HG02798 (cell line): ENCODE results near the gene GALT.

ENCODE experiments used
- ATAC-seq: cut with Tn5 transposase; IDR thresholded peaks from one replicate; pipeline ENCODE4 v1.9.1; 2021; ENCODE audit warnings: mild to moderate bottlenecking; ENCODE audit not compliant: unreplicated experiment, poor library complexity

GALT gene

DNA sequence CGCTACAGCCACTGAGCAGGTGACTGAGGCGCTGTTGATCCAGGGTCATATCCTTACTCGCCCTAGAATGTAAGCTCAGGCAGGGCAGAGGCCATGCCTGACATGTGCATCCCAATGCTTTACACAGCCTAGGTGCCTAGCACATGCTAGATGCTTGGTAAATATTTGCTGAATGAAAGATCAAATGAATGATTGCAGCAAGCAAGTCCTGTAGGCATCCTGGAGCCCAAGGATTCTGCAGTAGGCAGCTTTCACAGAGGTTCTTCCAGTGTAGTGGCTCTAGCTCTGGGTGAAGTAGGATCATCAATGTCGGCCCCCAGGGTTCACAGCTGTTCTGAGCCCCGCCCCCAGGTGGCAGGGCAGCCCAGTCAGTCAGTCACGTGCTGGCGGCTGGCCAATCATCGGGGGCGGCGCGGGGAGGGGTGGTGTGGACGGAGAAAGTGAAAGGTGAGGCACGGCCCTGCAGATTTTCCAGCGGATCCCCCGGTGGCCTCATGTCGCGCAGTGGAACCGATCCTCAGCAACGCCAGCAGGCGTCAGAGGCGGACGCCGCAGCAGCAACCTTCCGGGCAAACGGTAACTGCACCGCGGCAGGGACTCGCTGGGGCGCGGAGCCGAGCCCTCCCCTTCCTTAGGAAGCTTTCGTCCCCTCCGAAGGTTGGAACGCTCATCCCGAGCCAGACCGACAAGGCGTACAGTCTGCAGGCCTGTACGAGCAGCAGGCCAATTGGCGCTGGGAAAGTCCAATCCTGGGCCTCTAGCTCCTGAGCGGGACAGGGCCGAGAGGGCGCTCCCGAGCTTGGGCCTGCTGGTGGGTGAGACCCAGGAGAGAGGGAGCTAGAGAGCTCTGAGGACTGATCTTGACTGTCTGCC, at the start of gene GALT:
GALT (plus strand) TSS at position 465 of the 873 bp plus-strand sequence; CDS start at position 495, 30 bp downstream.
- peak; percentile 92 for ATAC-seq

DNA sequence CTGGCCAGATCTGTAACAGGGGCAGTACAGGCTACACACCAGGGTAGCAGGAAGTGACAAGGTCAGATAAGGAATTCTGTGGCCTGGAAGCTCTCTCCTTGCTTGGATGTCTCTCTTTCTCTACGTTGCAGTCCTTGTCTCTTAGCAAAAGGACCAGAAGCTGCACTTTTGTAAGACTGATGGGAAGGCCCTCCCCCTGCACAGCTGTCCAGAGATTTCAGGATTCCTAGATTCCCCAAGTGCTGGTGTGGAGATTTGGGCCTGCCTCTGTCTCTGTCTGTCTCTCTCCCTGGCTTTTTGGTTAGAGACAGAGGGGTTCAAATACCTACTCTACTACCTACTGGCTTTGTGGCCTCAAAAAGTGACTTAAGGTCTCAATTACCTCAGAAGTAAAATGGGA, 46.9 kb upstream of the GALT start:
- ATAC-seq = no peak

DNA sequence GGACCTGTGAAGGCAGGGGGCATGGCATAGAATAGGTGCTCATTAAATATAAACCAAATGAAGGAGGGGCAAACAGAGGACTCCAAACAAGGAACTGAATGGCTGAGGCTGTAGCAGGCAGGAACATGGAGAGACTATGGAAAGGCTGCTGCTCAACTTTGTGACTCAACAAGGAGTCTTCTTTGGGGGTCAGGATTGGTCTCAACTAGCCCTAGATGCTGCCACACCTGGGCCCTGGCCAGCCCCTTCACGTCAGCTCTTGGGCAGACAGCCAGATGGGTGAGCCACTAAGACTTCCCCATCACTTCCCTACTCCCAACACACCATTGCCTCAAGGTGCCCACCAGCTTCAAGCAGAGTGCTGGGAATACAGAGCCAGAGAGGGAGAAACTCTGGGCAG, 45.6 kb upstream of the GALT start:
- no peak for ATAC-seq

DNA sequence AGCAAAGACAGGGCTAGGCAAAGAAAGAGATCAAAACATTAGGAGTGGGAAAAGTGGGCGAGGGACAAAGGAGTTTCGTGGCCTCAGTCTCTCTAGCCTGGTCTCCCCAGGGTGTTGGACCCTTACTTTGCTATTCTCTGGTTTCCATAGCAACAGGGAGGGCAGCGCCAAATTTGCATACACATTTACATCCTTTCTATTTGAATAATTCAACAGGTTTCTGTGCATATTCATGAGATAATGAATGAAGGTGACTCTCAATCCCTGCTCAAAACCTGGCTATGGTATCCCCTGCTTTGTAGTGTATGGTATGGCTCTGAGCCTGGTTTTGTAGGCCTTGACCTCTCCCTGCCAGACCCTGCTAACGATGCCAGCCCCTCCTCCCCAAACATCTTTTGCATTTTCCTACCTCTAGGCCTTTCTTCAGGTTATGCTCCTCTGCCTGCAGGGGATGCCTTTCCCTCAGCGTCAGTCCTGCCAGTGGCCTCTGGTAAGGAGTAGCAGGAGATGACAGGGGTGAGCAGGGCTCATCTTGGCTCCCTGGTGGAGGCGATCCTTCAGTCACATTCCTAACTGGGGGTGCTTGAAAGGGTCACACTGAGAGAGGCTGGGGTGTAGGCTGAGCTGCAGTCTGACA, 44.4 kb upstream of the GALT start:
- no peak for ATAC-seq

DNA sequence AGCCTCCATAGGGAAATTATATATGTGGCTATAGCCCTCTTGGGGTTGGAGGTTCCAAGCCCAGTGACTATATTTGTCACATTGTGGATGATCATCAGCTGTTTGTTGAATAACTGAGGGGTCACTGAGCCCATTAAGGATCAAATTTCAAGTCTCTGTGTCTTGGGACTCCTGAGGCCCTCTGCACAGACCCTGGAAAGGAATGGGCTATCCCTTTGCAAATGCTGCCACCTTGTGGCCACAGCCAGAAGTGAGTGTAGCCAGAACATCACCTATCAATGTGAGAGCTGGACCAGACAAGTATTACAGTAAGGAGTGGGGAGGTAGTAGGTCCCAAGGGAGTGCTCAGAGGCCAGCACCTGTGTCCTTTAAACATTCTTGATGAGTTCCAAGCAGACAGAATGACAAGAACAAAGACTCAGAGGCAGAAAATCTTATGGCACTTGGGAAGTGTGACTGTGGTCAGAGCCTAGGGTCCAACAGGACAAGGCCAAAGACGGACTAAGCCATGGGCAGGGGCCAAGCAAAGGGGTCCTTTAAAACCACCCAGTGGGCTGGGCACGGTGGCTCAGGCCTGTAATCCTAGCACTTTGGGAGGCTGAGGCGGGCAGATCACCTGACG, 42.8 kb upstream of the GALT start:
- peak; percentile 80 for ATAC-seq

DNA sequence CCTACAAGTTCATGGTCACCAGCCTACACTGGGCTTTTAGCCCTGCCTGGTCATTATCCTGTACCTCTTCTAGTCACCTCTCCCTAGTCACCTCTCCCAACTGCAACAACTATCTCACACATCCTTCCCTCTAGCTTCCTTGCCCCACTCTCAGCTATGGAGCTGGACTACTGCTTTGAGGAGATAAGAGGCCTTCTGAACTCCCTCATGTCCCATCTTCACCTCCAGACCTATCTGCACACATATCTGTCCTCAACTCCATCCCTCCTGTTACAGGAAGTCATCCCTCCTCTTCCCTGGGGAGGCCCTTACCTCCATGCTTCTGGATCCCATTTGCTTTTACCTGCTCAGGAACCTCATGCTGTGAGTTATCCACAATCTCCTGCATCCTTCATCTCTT, 40.3 kb upstream of the GALT start:
- no peak for ATAC-seq

DNA sequence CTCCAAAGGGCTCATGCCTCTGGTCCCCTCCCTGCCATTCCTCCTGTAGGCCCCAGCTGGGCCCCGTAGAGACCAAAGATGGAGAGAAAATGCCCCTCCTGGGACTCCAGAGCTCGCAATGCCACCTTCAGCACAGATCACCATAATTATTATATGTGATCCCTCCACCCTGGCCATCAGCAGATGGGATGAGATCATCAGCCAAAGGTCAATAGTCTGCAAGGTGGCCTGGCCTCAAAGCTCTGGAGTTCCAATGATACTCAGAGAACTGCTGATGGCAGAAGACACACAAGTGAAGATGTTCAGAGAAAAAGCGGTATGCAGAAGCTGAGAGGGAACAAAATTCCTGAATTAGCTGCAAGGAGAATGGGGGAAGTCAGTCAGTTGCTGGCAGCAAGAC, 39.6 kb upstream of the GALT start:
- no peak for ATAC-seq

DNA sequence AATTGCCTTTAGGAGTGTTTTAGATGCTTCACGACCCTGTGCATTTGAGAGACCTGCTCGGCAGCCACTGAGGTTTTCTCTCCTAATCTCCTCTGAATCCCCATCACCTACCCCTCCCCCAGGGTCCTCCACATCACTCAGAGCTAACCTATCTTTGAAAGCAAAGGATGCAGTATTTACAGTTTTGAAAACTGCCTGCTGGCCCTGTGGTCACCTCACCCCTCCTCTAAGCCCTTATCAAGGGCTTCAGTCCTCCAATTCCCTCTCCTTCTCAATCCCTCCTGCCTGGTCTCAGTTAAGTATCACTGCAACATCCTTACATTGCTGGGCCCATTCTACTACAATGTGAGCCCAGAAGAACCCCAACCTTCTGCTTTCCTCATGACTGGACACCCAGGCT, 39.1 kb upstream of the GALT start:
- no peak for ATAC-seq

DNA sequence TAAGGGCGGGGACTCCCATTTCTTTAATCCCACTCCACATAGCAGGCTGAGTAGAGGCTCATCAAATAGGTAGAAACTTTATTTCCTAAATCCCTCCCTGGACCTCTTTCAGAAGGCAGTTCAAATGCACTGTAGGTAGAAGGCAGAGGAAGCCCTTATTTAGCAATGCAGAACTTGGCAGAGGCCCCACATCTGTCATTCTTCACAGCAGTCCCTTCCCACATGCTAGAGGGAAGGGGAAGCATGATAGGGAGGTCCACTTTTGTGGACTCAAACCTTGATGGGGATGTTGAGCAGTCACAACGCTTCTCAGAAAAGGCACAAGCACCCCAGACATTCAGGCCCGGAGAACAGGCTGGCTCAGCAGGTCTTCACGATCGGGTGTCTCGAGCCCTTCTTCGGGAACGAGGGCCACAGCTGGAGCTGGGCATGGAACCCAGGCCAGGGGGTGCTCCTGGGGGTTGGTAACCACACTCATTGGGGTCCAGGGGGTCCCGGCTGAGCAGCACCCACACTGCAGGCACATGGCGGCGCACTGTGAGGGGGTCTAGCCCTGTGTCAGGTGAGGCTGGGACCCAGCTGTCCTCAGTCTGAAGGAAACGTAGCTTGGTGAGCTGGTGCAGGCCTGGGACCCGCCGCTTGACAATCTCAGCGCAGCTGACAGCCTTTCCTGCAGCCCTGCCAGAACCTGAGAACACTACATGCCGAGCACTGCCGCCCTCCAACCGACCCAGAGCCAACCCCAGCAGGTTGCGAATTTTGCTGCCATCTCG, 35.9 kb upstream of the GALT start:
- ATAC-seq = no peak

DNA sequence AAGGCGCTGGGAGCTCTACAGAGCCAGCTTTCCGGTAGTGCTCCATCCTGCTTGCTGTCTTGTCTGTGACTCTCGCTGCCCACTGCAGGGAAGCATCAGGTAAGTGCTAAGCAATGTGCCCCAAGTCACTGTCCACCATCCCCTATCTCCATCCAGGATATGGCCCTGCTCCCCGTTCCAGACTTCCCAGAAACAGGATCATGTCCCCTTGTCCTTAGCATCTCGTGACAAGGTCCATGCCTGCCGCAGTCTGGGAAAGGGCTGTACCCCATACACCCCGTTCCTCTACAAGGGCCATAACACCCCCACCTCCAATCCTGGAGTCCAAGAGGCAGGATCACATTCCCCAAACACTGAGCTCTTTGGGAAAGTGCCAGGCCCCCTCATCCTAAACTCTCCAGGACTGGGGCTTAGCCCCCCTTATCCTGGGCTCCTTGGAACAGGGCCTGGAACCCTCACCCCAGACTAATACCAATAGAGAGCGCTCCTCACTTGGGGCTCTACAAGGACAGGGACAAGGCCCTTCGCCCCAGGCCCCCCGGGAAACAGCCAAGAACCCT, 35.1 kb upstream of the GALT start:
- peak; percentile 3 for ATAC-seq

DNA sequence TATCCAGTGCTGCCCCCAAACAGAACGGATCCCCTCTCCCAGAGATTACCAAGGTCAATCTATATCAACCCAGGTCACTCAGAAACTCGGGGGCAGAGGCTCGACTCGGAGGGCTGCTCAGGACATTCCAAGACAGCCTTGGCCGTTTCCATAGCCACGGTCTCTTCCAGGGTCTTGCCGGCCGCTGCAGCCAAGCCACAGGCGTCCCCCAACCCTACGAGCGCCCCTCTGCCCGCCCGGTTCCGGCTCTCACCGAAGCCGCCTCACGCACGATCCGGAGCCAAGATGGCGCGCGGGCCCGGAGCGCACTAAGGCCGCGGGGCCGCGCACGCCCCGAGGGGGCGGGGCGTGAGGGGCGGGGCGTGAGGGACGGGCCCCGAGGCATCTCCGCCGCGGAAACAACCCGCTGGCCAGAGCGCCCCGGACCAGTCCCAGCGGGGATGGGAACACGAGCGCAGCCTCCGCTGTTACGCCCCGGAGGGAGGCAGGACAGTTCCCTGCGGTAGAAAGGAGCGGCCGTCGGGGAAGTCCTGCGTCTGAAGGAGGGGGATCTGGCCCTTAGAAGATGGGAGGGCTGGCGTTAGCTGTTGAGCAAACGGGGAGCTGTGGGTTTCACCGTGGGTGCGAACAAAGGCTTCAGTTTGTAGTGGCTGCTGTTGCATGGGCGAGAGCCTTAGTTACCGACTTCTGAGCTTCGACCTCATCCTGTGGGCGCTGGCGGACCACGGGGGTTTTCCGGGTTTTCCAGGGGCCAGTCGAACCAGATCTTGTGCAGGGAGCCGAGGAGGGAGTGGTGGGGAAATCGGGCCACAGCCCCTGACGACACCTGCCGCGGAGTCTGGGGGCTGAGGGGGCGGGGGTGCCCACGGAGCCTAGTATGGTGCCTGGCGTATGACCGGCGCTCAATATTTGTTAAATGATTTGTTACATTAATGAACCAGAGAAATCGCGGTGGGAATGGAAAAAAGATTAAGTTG, 34.4 kb upstream of the GALT start, which contains the start of gene RPP25L:
RPP25L (minus strand) TSS at position 287 of the 977 bp plus-strand sequence. CDS start 801 bp downstream, outside the sequence.
- ATAC-seq = peak; percentile 93

DNA sequence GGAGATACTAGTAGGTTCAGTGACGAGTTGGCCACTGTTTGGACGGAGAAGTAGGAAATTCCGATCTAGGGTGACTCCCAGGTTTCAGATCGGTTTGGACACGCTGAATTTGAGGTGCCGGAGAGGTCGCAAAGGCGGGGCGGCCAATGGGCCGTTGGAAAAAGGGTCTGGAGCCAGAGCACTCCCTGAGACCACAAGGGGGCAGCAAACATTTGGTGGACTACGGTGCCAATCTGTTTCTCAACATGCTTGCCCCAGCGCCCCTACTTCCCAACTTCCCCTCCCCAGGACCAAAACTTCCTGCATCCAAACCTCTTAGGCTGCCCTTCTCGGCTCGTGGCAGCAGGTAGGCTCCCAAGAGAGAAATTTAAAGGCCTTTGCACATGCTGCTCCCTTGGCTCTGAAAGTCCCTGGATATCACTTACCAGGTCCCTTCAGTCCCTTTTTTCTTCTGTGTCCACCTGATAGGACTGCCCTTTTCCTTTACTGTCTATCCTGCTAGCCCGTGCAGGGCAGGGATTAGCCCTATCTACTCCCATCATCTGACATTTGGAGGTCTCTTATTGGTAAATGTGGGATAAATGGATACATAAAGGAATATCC, 33.6 kb upstream of the GALT start:
- peak; percentile 35 for ATAC-seq

DNA sequence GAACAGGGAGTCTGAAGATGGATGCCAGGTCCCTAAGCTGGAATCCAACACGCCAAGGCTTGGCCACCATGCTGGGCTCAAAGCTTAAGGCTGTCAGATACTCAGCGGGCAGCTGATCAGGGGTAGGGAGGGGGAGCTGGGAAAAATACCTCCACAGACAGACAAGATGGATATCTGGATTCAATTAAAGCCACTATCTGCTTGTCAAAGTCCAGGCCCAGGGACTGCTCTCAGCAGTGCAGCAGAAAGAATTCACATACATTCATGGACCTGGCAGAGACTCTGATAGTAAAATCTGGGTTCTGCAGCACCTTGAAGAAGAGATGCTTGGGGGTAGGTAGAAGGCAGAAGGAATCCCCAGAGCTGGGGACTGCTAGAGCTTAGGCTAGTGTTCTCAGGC, 31.3 kb upstream of the GALT start:
- no peak for ATAC-seq

DNA sequence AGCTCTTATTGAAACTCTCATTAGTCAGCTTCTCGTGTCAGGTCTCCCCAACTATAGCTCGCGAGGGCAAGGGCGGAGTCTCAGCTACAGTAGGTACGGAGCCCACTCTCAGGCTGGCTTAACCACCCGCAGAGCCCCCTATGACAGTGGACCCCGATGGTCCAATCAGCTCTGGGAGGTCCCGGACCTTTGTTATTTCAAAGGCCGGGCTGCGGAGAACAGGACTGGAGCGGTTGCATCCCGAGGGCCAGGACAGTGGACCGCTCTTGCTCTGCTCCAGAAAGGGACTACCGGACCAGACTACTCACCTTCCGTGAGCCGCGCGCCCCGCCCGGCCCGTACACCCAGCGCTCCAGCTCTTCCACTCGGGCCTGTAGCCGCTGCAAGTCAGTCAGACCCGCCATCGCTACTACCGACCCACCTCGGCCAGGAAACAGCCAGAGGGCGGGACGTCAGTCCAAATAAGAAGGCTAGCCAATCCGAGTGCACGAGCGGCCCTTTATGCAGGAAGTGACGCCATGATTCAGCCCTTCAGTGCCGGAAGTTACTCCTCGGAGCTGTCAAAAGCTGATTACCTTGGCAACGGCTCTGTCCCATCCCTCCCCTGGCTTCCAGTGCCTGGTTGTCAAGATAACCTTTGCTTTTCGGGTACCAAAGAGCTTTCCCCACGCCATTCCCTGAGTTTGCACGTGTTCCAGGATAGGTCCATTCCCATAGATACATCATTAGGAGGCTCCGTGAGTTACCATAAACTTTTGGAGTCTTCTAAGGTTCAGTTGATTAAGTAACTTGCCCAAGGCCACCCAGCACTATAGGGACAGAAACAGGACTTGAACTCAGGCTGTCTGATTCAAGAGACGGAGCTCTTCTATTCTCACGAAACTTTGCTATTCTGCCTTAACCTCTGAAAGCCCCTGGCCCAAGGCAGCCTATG, 26.1 kb upstream of the GALT start, which contains the start of gene DCTN3:
DCTN3 (minus strand) TSS at position 435 of the 934 bp plus-strand sequence; CDS start at position 404, 31 bp downstream.
- peak; percentile 99 for ATAC-seq

DNA sequence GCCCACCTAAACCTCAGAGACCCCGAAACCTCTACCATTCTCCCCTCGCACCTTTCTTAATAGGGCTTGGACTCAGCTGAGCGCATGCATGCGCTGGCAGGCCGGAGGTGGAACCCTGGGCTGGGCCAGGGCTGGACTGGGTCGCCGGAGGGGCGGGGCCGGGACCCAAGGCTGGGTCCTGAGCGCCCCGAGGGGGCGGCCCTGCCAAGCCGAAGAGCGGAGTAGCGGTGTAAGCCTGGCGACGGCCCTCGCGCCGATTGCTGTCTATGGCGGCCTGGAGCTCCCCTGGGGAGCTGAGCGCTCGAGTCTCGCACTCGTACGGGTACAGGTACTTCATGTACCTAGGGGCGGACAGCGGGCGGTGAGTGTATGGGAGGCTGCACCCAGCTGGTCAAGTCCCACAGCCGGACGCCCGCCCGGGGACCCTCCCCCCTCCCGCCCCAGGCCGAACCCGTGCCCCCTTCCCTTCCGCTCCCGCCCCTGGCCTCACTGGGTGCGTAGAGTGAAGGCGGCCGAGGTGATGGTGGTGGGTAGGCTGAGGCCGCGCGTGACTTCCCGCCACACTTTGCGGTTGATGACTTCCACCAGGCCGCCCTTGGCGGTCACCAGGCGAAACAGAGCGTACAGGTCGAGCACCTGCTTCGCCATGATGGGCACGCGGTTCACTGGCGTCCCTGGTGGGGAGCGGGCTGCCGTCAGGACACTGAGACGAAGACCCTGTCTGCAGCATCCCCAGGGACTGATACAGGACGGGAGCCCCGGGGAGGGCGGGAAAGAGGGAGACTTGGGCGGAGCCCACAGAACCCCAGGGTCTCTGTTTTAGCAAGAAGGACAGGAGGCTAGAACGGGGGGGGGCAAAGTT, 22.9 kb upstream of the GALT start:
- ATAC-seq = no peak

DNA sequence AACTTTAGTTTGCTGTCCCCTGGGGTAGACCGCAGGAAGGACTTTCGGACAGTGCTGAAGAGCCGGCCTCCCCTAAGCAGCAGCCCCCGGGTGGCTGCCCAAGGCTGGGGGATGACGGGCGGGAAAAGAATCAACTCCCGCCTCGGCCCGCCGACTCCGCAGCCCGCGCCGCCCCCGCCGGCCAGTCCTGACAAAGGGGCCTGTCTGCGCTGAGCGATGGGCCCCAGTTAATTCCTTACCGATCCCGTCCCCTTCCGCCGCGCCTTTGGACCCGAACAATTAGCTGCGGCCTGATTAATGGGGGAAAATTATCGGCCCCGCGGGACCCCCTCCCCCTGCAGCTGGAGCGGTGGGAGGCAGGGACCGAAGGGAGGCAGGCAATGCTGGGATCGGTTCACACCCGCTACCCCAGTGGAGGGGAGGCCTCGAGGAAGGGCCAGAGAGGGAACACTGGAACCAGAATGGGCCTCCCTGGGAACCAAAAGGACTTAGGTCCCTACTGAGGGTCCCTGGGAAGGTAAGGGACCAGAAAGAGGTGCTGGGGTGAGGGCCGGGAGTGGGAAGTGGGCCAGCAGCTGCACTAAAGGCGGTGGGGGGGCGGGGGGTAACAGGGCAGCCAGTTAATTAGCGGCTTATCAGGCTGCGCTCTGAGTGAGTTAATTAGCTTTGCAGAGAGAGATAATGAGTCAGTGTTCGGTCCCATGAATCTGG, 21.8 kb upstream of the GALT start:
- ATAC-seq = no peak
